HG03432 (cell line): Measurements from ENCODE around the gene PI4KA.

Experiments used
- ATAC-seq: cut with Tn5 transposase; IDR thresholded peaks from one replicate; pipeline ENCODE4 v1.9.1; 2021; ENCODE audit warnings: mild to moderate bottlenecking, moderate library complexity; ENCODE audit not compliant: unreplicated experiment

PI4KA gene

GRCh38 chr22:20794650-20795413 is 63.8 kb downstream of the PI4KA start:
- no peak for ATAC-seq

DNA sequence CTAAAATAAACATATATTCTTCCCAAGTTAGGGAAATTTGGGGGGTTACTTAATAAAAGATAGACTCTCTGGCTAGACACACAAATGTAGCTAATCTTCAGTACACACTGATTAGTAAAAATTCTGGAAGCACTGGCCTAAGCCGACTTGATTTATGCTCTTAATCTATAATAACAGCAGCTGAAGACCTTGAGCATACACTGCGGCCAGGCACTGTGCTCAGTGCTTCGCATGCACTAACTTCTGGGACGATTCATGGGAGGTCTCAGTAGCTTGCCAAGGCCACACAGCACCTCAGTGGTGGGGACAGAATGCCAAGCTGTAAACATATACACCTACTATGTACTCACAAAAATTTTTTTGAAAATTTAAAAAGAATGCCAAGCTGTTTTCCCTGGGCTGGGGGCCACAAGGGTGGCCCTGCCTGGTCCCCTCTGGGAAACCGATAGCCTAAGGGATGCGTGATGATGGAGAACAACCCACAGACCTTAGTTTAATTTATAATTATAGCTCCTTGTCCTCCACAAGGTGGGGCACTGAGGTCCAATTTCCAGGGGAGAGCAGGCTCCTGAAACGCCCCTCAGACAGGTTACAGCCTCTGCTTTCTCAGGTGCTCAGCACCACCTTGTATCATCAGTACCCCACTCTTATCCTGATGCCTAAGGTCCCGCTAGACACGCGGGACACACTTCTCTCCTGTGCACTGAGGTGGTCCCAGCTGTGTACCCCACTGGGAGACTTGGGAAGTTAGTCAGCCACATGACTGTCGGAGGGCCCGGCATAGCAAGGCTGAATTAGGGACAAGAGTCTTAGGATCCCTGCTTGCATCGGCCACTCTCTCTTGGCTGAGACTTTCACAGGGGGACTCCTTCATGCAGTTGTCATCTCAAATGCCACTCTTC is 64.6 kb downstream of the PI4KA start:
- ATAC-seq: no peak

DNA sequence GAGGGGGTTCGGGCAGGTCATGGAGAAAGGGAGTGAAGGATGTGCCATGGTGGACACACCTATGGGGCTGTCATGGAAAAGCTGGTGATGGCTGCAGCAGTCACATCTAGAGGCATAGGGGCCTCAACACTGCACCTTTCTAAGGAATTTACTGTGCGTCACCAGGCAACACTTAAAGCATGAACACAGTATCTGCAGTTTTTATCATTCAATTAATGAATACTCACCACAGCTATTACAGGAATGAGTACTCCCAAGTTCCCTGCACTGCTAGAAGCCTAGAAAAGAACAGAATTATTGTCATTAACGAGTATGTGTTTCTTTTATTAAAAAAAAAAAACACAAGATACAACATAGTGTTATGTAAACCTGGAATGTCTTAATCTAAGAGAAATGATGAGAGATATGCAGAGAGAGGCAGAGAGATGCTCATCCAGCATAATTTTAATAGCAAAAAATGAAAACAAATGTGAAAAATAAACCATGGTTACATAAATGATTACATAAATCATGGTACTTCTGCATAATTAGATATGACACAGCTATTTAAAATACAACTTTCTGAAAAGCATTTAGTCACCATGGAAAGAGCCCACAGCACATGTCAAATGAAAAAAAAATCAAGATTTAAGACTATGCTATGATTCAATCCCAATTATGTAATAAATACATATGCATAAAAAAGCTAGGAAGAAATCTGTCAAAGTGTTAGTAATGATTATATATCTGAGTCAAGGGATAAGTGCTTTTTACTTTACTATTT is 65.5 kb downstream of the PI4KA start:
- ATAC-seq: no peak

DNA sequence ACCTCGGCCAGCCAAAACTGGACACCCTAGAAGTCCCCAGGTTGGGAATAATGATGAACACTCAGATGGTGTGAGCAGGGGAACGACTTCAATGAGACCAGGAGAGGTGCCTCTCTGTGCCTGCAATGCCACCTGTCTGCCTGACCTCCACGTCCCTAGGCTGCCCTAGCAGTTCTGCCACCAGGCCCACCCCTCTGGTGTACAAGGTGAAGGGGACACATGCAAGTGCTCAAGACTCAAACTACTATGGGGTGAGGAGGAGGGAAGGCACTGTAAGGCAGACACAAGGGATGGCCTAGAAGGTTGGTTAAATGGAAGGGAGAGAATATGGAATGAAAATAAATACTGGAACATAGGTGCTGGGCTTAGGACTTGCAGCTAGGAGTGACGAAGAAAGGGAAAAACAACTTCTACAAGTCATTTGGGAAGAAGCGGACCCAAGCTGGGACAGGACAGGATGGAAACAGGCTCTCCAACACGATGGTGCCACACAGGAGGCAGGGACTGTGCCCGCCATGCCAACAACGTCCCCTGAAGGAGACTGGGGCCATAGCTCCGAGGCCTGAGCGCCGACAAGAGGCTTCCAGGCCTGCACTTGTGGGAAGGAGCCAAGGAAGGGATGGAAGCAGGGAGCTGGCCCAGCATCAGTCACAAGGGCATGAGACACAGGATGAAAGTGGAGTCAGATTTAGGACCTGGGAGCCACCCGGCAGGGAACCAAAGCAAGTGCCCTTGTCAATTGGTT is 66.2 kb downstream of the PI4KA start:
- no peak for ATAC-seq

DNA sequence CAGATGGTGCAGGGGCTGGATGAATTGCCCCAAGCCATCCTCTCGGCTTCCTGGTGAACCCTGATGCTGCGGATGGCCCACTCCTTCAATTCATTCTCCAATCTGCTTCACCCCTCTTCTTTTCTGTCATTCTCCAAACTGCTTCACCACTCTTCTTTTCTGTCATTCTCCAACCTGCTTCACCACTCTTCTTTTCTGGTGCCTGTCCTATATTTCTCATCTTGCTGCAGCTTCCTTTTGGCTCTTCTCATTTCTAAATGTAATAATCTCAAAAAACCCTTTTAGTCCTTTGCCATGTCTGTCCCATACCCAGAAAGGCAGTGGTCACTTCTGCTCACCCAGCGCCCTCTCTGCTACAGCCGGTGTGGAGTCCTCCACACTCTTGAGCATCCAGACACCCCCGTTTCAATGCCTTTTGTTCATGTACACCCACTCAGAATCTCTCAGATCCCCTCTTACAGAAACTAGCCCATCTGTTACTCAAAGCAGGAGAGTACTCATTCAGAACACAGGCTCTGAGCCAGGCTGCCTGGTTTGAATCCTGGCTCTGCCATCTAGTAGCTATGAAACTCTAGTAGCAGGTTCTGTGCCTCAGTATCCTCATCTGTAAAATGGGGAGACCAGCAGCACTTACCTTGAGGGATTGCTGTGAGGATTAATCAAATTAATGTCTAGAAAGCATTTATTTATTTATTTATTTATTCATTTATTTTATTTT is 69.8 kb downstream of the PI4KA start:
- no peak for ATAC-seq

DNA sequence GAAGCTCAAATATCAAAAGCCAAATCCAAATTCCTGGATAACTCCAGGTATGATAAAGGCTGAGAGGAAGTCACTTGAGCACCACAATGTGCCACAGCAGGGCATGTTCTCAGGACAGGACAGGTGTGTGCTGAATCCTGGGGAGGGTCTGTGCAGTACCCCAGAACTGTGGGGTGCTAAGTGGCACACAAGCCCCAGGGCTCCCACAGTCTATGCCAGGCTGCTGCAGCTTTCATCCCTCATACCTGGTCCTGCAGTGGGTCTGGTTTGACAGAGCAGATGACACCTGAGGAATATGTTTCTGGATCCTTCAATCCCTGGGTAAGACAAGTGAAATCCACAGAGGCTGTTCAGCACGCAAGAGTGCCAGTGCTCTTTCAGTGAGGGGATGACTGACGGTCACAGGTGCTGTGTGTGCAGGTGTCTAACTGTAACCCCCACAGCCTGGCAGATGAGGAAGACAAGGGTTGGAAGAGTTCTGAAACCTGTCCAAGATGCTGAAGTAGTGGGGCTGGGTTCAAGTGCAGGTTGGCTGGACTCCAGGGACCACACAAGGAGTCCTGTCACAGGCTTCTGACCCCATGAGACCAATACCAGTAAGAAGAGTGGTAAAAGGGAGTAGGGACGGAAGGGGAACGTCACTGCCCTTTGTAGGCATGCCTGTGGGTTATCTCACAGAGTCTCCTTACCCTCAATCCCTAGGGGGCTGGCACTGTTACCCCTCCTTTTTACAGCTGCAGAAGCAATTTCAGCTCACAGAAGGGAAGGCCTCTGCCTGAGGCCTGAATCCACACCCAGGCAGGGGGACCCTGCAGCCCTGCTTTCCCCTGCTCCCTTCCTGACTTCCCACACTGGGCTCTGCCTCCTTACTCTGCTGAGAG is 70.6 kb downstream of the PI4KA start:
- ATAC-seq: no peak

GRCh38 chr22:20787223-20787622 is 71.4 kb downstream of the PI4KA start:
- ATAC-seq: no peak

DNA sequence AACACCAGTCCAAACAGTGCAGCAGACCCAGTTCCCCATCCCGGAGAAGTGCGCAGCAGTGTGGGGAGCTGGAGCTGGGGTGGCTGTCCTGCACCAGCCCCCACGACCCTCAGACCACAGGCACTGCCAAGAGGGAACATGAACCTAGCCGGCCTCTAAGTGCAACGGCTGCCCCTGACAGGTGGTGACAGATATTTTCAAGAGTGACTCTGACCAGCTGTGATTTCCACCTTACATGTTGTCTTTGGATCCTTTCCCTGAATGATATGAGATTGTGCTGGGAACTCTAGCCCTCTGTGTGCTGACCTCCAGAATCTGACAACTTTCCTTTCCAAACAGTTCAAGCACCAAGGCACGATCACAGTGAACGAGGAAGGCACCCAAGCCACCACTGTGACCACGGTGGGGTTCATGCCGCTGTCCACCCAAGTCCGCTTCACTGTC is 72.1 kb downstream of the PI4KA start:
- ATAC-seq: no peak

DNA sequence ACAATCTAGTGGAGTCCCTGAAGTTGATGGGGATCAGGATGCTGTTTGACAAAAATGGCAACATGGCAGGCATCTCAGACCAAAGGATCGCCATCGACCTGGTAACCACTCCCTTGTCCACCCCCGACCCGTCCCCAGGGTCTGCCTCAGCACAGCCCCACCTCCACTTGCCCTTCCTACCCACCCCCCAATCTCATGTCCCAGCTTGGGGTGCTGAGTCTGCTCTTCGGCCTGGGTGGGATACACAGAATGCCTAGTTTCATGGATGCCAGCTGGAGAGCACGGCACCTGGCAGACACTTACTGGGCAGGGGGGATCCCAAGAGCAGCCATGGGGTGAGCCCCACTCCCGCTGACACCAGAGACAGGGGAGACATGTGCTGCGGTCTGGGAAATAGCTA is 72.6 kb downstream of the PI4KA start:
- no peak for ATAC-seq

GRCh38 chr22:20785415-20785814 is 73.2 kb downstream of the PI4KA start:
- no peak for ATAC-seq

DNA sequence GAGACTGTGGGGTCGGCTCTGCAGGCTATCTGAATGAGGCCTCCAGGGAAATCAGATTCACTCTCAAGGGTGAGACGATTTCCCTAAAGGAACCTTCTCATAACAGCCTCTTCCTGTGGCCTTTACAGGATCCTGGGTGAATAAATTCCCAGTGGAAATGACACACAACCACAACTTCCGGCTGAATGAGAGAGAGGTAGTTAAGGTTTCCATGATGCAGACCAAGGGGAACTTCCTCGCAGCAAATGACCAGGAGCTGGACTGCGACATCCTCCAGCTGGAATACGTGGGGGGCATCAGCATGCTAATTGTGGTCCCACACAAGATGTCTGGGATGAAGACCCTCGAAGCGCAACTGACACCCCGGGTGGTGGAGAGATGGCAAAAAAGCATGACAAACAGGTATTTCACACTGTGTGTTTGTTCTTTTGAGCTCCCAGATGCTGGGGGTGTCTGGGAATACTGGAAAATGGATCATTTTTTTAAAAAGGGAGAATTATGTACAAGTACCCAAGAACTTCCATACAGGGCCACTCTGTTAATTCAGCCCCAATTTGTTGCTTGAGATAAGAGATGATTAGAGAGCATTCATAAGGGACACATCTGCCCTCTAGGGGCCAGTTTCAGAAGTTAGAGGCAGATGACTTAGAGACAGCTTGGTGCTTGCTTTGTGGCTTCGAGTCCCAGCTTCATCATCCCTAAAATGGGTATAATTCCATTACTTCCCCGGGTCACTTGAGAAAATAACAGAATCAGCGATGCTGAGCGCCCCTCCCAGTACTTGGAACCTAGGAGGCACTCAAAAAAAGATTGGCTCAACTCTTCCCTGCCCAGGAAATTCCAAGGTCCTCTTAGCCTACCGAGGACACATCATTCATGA is 74.5 kb downstream of the PI4KA start:
- no peak for ATAC-seq

- ATAC-seq: no peak
Measured at GRCh38 chr22:20783300-20783673, 75.3 kb downstream of the PI4KA start.

DNA sequence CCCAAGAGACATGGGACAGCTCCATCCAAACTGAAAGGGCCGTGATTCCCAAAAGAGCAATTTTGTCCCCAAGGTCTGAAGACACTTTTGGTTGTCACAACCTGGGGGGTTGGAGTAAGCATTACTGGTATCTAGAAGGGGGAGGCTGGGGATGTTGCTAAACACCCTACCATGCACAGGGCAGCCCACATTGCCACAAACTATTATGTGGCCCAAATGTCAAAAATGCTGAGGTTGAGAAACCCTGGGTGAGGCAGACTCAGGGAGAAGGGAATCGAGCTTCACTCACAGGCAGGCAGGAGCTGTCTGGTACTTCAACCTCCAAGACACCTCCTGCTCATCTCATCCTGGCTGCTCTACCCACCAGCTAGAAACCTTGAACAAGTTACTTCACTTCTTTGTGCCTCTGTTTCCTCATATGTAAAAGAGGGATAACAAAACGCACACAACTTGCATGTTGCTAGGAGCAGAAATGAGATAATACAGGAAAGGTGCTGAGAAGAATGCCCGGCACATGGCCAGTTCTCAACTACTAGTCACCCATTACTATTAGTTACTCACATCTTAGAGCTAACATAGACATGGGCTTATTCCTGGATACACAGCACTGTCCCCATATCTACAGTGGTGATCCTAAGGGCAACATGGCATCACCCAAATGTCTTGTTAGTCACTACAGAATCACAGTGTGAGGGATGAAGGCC is 75.9 kb downstream of the PI4KA start:
- ATAC-seq: no peak

DNA sequence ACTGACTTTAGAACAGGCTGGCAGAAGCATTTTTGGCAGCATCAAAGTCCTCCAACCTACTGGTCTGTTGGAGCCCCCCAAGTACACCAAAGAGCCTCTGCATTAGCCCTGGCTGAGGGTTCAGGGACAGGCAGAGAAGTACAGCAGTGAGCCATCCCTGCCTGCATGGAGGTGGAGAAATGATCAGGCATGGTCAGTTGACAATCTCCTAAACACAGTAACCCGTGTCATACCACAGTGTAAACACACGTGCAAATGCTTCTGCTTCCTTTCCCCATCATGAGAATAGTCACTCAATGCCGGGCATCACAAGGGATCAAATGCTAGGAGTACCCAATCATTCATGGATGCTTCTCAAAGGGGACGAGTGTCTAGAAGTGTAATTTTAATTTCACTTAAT is 76.5 kb downstream of the PI4KA start:
- ATAC-seq: no peak

DNA sequence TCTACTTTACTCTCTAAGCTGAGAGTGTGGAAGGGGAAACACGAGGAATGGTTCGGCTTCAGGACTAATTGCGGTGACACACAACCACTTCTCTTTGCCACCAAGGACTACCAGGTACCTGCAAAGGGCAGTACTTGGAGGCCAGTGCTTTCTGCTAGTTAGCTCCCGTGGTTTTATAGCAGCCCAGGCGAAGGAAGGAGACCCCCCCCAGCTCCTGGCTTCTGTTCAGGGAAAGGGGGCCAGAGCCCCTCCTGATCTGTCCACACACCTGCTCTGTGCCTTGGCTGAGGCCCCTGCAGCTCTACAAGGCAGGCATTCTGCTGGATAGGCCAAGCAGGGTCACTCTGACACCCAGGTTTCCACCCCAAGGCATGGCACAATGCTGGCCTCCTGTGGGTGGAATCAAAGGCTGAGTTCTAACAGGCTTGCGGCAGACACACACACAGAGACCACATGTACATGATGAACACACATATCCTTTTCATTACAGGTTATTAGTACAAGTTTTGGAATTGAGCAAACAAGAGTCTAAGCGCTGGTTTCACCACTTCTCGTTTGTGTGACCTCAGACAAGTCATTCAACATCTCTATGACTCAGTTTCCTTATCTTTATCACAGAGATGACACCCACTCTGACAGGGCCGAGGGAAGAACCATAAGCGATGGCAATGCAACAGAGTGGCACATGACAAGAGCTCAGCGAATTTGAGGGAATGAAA is 77.2 kb downstream of the PI4KA start:
- no peak for ATAC-seq

DNA sequence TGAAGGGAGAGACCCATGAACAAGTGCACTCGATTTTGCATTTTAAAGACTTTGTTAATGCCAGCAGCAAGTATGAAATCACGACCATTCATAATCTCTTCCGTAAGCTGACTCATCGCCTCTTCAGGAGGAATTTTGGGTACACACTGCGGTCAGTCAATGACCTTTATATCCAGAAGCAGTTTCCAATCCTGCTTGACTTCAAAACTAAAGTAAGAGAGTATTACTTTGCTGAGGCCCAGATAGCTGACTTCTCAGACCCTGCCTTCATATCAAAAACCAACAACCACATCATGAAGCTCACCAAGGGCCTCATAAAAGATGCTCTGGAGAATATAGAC is 78.8 kb downstream of the PI4KA start:
- ATAC-seq: no peak
